SIG-M5 (cell line): Measurements from ENCODE around the gene BCO2.
A peak's percentile ranks its signal among the peaks of the same experiment; 100 is the strongest.
"Not testable (repeated sequence)": the region's sequence is repeated elsewhere in the genome, so short reads cannot be mapped to it uniquely, and the experiment has no call there.

Source experiments
- DNase-seq: peaks from one replicate; lab custom pipeline; 2025; lab: John Stamatoyannopoulos, UW

BCO2 gene, protein sequence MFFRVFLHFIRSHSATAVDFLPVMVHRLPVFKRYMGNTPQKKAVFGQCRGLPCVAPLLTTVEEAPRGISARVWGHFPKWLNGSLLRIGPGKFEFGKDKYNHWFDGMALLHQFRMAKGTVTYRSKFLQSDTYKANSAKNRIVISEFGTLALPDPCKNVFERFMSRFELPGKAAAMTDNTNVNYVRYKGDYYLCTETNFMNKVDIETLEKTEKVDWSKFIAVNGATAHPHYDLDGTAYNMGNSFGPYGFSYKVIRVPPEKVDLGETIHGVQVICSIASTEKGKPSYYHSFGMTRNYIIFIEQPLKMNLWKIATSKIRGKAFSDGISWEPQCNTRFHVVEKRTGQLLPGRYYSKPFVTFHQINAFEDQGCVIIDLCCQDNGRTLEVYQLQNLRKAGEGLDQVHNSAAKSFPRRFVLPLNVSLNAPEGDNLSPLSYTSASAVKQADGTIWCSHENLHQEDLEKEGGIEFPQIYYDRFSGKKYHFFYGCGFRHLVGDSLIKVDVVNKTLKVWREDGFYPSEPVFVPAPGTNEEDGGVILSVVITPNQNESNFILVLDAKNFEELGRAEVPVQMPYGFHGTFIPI

DNA sequence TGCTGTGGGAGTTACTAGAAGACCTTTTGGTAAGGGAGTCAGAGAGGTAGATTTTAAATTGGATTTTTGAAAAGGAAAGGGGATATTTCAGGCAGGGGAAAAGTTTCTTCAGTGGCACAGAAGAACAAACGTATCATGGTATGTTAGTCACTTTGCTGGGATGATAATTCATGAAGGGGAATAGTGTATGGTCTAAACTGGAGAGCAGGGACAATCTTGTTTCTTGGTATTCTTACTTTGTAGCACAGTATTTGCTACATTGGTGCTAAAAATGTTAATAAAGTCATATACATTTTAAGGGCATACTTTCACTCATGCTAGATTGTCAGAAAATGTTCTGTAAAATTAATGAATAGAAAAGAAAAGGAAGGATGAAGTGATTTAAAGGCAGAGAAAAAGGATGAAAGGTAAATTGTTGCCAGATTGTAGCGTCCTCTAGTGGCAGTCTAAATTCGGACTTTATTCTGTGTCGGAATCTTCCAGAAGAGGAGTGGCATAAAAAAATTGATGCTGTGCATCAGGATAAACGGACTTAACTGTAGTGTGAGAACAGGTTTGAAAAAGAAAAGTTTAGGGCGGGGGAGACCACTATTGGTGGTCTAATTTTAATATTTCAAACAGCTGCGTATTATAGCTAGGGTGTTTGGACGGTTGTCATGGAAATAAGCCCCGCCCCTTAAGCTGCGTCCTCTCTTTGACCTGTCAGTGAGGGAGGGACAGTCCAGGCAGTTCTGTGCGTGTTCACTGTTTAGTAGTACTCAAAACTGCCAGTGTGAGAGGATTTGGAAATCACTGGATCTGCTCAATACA lies at the start of gene BCO2:
BCO2 (plus strand) TSS at position 724 of the 810 bp plus-strand sequence. CDS start 90 bp downstream, outside the sequence.
- DNase-seq, result no peak

- DNase-seq, result no peak
These were observed 48.3 kb upstream of the BCO2 start for GRCh38 chr11:112127056-112127455.

DNA sequence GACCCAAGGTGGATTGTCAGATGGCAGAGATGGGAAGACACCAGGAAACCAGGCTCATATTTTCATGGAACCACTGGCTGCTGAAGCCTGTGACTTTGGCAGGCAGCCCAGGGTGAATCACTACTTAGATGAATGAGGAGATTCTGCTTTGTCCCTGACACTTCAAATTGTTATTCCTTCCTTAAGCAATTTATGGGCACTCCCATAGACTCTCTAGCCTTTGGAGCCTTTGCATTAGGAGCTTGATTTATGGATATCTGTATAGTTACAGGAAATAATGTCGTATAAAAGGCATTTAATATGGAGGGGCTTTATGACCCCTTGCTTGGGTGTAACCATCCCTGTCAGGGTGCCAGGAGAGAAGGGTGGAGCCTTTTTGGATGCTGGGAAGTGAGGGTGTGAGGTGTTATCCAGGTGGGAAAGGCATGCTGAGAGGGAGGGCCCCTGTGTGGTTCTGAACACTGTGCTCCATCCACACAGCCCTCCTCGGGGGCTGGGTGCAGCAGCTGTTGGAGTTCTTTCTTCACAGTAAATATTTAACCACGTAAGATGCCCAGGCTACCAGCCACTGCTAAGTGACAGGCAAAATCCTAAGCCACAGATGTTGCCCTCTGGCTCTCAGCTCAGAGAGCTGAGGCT lies 46.7 kb upstream of the BCO2 start:
- no peak for DNase-seq

- DNase-seq, result peak; percentile 3
These were observed 45.7 kb upstream of the BCO2 start for GRCh38 chr11:112129656-112130055.

DNA sequence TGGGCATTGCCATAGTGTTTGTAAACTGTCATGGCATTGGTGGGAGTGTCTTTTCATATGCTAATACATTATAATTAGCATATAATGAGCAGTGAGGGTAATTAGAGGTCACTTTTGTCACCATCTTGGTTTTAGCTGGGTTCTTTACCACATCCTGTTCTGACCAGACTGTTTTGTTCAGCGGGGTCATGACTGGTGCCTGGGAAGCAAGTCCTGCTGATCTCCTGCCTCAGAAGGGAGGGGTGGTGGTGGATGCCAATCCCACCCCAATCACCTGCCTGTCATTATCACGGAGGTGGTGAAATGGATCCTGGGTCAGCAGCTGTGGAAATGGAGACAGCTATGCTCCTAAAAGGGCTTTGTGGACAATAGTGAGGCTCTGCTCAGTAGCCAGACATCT lies 42.6 kb upstream of the BCO2 start:
- no peak for DNase-seq

- no peak for DNase-seq
These were observed 40.8 kb upstream of the BCO2 start for GRCh38 chr11:112134473-112134872.

GRCh38 chr11:112143597-112143996 lies 31.7 kb upstream of the BCO2 start:
- DNase-seq, result no peak

DNA sequence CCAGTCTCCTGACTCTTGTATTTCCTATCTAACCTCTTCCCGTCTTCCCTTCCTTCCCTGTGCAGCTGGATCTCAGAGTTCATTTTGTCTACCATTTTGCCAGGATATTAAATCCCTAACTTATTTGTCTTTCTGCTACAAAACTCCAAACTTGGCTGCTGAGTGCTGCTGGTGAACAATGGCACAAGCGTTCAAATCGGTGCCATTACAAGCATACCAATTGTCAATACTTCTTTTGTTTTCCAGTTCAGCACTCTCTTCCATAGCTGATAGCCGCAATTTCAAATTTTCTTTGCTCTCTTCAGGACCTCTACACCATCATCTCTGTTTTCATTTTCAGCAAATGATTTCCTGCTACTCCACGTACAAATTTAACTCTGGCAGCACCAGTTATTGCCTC lies 24.8 kb upstream of the BCO2 start:
- no peak for DNase-seq

DNA sequence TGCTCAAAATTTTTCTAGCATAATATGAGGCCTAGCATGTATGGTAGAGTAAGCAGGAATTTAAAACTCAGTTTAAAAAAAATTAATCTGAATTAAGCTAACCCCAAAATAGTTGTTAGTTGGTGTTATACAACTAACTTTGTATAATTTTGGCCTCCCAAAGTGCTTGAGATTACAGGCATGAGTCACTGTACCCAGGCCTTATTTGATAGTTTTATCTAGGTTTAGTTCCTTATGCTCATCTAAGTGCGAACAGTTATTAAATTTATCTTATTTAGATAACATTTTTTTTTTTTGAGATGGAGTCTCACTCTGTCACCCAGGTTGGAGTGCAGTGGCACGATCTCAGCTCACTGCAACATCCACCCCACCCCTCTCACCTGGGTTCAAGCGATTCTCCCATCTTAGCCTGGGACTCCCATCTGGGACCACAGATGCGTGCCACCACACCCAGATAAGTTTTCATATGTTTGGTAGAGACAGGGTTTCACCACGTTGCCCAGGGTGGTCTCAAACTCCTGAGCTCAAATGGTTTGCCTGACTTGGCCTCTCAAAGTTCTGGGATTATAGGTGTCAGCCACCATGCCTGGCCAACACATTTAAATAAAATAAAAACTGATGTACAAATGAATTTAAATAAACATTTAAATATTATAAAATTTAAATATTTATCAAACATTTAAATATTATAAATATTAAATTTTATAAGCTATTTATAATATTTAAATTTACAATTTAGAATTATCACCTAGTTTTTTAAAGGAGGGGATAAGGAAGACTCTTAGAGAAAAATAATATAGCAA lies 19.0 kb upstream of the BCO2 start:
- DNase-seq, result no peak

DNA sequence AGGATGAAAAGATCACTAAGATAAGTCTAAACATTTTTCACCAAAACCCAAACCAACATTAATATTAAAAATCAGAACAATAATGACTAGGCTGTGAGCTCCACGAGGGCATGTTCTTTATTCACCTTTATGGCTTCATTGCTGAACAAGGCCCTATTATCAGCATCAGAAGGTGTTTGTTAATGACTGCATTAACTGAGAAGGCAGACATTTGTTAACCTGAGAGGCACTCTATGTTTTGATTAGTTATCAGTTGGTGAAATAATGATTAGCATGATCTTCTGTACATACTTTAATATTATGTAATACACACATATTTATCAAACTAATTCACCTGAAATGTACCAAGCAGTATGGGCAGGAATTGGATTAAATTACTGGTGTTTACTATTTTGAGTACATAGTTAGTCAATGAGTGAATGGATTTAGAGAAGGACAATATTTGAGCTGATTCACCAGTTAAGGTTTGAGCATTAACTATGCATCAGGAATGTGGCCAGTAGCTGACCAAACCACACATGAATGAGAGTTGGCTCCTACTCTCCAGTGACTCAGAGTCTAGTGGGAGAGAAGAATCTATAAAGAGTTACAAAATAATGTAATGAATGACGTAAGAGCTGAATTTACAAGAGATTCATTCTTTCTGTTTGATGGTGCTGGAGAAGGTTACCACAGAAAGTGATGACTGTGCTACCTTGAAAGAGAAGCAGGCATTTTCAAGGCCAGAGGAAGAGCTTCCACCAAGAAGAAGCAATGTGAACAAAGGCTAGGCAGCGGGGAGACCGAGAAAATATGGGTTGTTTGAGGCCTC lies 18.2 kb upstream of the BCO2 start:
- DNase-seq, result peak; percentile 49

DNA sequence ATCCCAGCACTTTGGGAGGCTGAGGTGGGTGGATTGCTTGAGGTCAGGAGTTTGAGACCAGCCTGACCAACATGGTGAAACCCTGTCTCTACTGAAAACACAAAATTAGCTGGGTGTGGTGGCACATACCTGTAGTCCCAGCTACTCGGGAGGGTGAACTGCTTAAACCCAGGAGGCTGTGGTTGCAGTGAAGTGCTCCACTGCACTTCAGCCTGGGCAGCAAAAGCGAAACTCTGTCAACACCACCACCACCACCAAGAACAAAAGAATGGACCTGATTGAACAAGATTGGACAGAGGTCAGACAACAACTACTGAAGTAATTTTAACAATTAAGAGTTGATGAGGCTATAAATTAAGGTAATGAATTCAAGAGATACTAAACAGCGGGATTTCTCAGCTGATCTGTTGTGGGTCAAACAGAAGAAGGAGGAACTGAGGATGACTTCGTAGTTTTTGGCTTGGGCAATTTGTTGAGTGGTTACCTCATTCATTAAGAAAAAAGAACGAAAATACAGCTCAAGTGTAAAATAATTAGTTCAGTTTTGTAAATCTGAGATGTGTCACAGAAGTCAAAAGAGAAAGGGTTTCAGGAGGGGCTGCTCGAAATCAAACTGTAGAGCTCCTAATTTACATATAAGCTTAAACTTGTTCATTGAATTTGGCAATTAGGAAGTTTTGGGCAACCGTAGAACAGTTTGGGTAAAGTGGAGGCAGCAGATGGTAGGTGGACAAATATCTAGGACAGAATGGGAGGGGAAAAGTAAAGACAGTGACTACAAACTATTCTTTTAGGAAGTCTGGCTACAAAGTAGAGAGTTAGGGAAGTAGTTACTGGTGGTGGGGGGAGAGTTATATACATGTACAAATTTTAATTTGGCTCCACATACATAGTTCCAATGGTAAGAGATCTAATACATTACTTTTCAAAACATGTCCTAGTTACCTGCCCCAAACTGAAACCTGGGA lies 15.9 kb upstream of the BCO2 start:
- DNase-seq, result no peak

- DNase-seq, result no peak
These were observed 15.0 kb upstream of the BCO2 start for GRCh38 chr11:112160091-112160848.

DNA sequence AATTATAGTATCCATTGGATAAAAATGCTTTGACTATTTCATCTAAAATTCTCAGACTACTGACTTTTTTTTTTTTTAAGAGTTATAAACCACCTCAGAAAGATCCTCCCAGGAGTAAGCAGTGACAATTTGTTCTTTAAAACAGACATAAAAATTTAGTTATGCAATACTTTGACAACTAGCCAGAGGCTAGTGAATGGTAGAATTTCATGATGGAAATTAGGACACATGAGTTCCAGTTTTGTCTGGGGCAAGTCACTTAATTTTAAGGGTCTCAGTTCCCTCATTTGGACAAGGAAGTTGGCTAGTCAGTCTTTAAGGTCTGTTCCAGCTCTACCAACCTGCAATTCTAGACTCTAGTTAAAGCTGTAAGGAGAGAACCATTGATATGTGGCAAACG lies 14.3 kb upstream of the BCO2 start:
- DNase-seq, result no peak

- DNase-seq, result not testable (repeated sequence)
These were observed 13.1 kb upstream of the BCO2 start for GRCh38 chr11:112162200-112162599.

- no peak for DNase-seq
These were observed 12.4 kb upstream of the BCO2 start for GRCh38 chr11:112162761-112163546.

DNA sequence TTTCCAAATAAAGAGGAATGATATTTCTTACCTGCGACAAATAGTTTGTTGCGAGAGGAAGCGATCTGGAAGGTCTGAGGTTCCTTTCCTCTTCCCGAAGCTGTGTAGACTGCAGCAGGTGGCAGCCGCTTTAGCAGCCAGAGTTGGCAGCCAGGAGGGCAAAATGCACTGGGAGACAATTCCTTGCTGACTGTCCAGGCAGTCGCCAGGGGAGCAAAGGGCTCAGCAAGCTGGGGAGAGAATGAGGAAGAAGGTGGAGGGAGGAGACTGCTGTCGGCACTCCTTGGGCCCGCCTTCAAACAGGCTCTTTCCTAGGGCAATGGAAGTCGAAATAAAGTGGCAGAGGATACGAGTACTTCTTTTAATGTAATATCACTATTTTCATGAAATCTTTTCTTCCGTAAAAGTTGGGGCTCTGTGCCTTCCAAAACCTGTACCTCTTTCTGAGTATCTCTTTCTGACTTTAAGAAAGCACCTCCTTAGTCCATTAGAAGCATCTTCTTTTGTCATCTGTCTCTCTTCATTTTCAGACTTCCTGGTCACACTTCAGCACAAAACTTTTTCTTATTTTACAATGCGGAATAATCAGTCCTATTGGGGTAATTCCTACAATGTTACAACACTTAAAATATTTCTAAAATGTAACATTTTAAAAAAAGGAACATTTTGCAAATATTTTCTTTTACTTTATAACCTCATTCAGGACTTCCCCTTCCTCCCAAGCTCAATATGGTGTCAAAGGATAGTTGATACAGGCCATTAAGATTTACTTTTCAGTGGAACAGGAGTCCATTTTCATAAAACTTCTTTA lies 11.2 kb upstream of the BCO2 start, which contains the start of gene IL18:
IL18 (minus strand) TSS at position 220 of the 811 bp plus-strand sequence. CDS start 9,041 bp downstream, outside the sequence.
- DNase-seq, result no peak

DNA sequence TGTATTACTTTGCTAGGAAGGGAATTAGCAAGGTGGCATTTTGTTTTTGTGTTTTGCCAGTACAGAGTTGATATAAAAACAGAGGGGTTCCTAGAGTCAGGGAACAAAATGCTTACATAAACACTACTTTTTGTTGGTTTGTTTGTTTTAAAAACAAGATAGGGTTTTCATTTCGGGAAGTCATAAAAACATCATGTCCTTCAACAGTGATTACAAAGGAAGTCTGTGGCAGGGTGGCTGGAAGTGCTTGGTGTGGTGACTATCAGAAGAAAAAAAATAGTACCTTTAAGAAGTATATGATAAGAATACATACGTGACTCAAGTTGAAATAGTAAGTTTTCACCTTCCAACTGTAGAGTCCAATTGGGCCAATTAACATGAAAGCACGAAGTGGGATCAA lies 10.3 kb upstream of the BCO2 start:
- no peak for DNase-seq
